Ishikawa (cell line): ENCODE measurements around the gene BLOC1S2.

ENCODE experiments used
- CEBPB ChIP-seq: IDR thresholded peaks from 2 replicates; pipeline ENCODE4 v1.6.1; 2012
- CREB1 ChIP-seq: IDR thresholded peaks from 2 replicates; pipeline ENCODE4 v1.6.1; 2012; ENCODE audit warnings: low read depth
- EGR1 ChIP-seq: IDR thresholded peaks from 2 replicates; pipeline ENCODE4 v1.6.1; 2012
- EP300 ChIP-seq: IDR thresholded peaks from 2 replicates; pipeline ENCODE4 v1.6.1; 2012; ENCODE audit warnings: borderline replicate concordance
- FOXM1 ChIP-seq: IDR thresholded peaks from 2 replicates; pipeline ENCODE4 v1.6.1; 2012; ENCODE audit warnings: low read depth, borderline replicate concordance
- MAX ChIP-seq: IDR thresholded peaks from 2 replicates; pipeline ENCODE4 v1.6.1; 2012
- NFIC ChIP-seq: IDR thresholded peaks from 2 replicates; pipeline ENCODE4 v1.6.1; 2012
- RAD21 ChIP-seq: IDR thresholded peaks from 2 replicates; pipeline ENCODE4 v1.6.1; 2012; ENCODE audit warnings: low read depth
- REST ChIP-seq: IDR thresholded peaks from 2 replicates; pipeline ENCODE4 v1.6.1; 2012; ENCODE audit warnings: low read depth, mild to moderate bottlenecking
- TAF1 ChIP-seq: IDR thresholded peaks from 2 replicates; pipeline ENCODE4 v1.6.1; 2012; ENCODE audit warnings: low read depth, mild to moderate bottlenecking
- TCF12 ChIP-seq: IDR thresholded peaks from 2 replicates; pipeline ENCODE4 v1.6.1; 2012; ENCODE audit warnings: low read depth
- TEAD4 ChIP-seq: IDR thresholded peaks from 2 replicates; pipeline ENCODE4 v1.6.1; 2012
- USF1 ChIP-seq: IDR thresholded peaks from 2 replicates; pipeline ENCODE4 v1.6.1; 2012
- YY1 ChIP-seq: IDR thresholded peaks from 2 replicates; pipeline ENCODE4 v1.6.1; 2012; ENCODE audit warnings: low read depth
- ZBTB7A ChIP-seq: IDR thresholded peaks from 2 replicates; pipeline ENCODE4 v1.6.1; 2012; ENCODE audit warnings: low read depth

BLOC1S2 gene

GRCh38 chr10:100325158-100325557 lies 38.7 kb upstream of the BLOC1S2 start:
- TF ChIP-seq RAD21 (no peak), CREB1 (no peak), ZBTB7A (no peak), USF1 (no peak), FOXM1 (no peak), YY1 (peak; percentile 77), TCF12 (no peak), TEAD4 (peak; percentile 60), EGR1 (0 out of 2 replicates have a peak, but pooled peaks have one; percentile 0), REST (peak; percentile 98), MAX (peak; percentile 25; the same call in 1 of the 2 replicates)

- TF ChIP-seq TCF12 (no peak), REST (no peak), NFIC (no peak), EP300 (no peak), CEBPB (no peak), FOXM1 (no peak), TAF1 (no peak), TEAD4 (no peak)
Measured at GRCh38 chr10:100319707-100320402, 33.4 kb upstream of the BLOC1S2 start.

- TF ChIP-seq REST: no peak
- TF ChIP-seq YY1: no peak
- TF ChIP-seq TCF12: no peak
- no peak for TF ChIP-seq ZBTB7A
- TF ChIP-seq USF1: no peak
- TF ChIP-seq CEBPB: no peak
- TF ChIP-seq EP300: no peak
- no peak for TF ChIP-seq FOXM1
- TF ChIP-seq CREB1: no peak
- TF ChIP-seq EGR1: no peak
- TF ChIP-seq RAD21: no peak
- TF ChIP-seq NFIC: no peak
- TF ChIP-seq MAX: no peak
- no peak for TF ChIP-seq TAF1
- TF ChIP-seq TEAD4: no peak
Measured at GRCh38 chr10:100318207-100318606, 31.7 kb upstream of the BLOC1S2 start.

GRCh38 chr10:100315615-100316014 lies 29.1 kb upstream of the BLOC1S2 start:
- TF ChIP-seq CREB1 (no peak), FOXM1 (no peak), TCF12 (no peak), NFIC (no peak), REST (no peak), CEBPB (no peak), ZBTB7A (no peak)
